IPS-NIHi7 (cell line): Measurements from ENCODE around the gene ABI3.
"Not testable (repeated sequence)": the region's sequence is repeated elsewhere in the genome, so short reads cannot be mapped to it uniquely, and the experiment has no call there.

ENCODE experiments used
- DNase-seq: peaks from one replicate; pipeline ENCODE4 v3.0.0; 2012; ENCODE audit warnings: mixed read lengths; ENCODE audit errors: extremely low spot score

Gene ABI3

GRCh38 chr17:49252148-49252695 is 41.7 kb downstream of the ABI3 start:
- no peak for DNase-seq

GRCh38 chr17:49254066-49254465 is 43.6 kb downstream of the ABI3 start:
- DNase-seq = no peak

- no peak for DNase-seq
These were observed 44.6 kb downstream of the ABI3 start for GRCh38 chr17:49255125-49255524.

GRCh38 chr17:49258394-49258793 is 47.9 kb downstream of the ABI3 start:
- DNase-seq = no peak

GRCh38 chr17:49259663-49260010 is 49.1 kb downstream of the ABI3 start:
- no peak for DNase-seq

- peak; percentile 78 for DNase-seq
These were observed 49.7 kb downstream of the ABI3 start for GRCh38 chr17:49260011-49260816.

GRCh38 chr17:49260817-49261291 is 50.3 kb downstream of the ABI3 start:
- DNase-seq = no peak

- not testable (repeated sequence) for DNase-seq
These were observed 51.0 kb downstream of the ABI3 start for GRCh38 chr17:49261540-49261939.

GRCh38 chr17:49266233-49266632 is 55.7 kb downstream of the ABI3 start:
- no peak for DNase-seq

GRCh38 chr17:49267912-49268311 is 57.4 kb downstream of the ABI3 start:
- DNase-seq = no peak

GRCh38 chr17:49269356-49269755 is 58.8 kb downstream of the ABI3 start:
- DNase-seq = no peak
